Measurements from ENCODE around the gene TAOK1.

Gene TAOK1

GRCh38 chr17:29379084-29379991 is 10.8 kb upstream of the TAOK1 start:
- no peak for DNase-seq (ENCODE audit: low read depth in 2 of 2)

GRCh38 chr17:29383686-29384085 is 6.5 kb upstream of the TAOK1 start:
- DNase-seq (ENCODE audit: low read depth in 2 of 2), result no peak

GRCh38 chr17:29384901-29385300 is 5.3 kb upstream of the TAOK1 start:
- DNase-seq (ENCODE audit: low read depth in 2 of 2), result no peak

DNA sequence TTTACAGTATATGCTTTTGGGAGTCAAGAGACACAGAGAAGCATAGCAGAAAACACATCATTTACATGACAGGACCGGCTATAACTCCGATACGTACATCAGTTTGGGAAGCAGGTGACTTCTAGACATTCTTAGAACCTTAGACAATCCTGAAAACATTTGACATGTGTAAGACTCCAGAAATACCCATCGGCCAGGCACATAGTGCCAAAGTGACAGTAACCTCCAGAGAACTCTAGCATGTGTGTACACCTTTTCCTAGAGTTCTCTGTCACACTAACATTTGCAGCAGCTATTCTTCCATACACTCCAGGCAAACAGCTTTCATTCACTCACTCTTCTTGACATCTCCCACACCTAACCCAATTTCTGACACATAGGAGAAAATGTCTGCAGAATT is 3.4 kb upstream of the TAOK1 start:
- no peak for DNase-seq (ENCODE audit: low read depth in 2 of 2)

GRCh38 chr17:29388937-29389336 is 1.2 kb upstream of the TAOK1 start:
- DNase-seq (ENCODE audit: low read depth in 2 of 2), result no peak

DNA sequence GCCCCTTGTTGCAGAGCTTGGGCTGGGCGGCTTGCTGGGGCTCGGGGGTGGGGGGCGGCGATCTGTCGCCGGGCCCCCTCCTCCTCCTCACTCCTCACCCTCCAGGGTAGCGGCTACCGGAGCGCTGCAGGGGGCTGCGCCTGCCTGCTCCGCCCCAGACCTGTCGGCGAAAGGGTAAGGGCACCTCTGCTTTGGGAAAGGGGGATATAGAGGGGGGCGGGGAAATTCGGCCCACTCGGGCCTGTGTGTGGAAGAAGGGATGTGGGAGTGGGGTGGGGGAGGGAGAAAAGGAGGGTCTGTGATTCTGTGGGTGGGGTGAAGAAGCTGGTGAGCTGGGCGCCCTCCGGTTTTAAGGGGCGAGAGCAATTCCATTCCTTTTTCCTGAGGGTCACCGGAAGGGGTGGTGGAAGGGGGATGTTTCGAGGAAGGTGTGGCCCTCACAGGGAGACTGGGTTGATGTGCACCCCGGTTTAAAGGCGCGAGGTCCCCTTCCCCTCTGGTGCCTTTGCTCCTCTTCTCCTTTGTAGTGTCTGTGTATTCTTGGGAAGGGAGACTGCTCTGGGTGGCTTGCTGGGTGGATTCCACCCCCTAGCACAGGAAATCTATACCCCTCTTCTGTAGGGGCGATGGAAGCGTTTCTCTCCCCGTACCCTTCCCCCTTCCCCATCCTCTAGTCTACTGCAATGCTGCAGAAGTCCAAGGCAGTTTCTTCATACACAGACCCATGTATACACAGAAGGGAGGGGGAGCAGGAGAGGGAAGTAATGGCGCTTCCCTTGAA is 878 bp downstream of the TAOK1 start:
- no peak for DNase-seq (ENCODE audit: low read depth in 2 of 2)

DNA sequence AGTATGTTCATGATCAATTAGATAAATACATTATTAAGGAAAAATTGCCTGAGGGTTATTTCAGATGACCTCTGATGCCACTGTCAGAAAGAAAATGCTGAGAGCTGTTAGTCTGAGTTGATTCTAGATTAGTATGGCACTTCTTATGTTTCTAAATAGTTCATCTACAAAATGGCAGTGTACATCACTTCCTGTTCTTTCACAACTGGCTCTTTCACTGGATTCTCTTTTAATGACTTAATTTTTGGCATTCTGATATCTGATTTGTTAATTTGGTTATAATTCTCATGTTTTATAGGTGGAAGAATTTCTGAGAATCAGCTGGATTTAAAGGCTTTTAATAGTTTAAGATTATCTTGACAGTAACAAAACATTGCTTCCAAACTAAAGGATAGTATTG is 3.3 kb downstream of the TAOK1 start:
- no peak for DNase-seq (ENCODE audit: low read depth in 2 of 2)

DNA sequence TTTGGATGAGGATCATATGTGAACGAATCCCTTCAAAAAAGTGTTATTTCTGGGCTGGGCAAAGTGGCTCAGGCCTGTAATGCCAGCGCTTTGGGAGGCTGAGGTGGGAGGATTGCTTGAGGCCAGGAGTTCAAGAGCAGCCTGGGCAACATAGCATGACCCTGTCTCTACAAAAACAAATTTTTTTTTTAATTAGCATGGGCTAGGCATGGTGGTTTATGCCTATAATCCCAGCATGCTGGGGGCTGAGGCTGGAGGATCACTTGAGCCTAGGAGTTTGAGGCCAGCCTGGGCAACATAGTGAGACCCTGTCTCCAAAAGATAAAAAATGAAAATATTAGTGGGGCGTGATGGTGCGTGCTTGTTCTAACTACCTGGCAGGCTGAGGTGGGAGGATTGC is 4.6 kb downstream of the TAOK1 start:
- no peak for DNase-seq (ENCODE audit: low read depth in 2 of 2)

- DNase-seq (ENCODE audit: low read depth in 2 of 2), result no peak
These were observed 5.9 kb downstream of the TAOK1 start for GRCh38 chr17:29396066-29396465.

- DNase-seq (ENCODE audit: low read depth in 2 of 2), result no peak
These were observed 9.5 kb downstream of the TAOK1 start for GRCh38 chr17:29399634-29400033.

DNA sequence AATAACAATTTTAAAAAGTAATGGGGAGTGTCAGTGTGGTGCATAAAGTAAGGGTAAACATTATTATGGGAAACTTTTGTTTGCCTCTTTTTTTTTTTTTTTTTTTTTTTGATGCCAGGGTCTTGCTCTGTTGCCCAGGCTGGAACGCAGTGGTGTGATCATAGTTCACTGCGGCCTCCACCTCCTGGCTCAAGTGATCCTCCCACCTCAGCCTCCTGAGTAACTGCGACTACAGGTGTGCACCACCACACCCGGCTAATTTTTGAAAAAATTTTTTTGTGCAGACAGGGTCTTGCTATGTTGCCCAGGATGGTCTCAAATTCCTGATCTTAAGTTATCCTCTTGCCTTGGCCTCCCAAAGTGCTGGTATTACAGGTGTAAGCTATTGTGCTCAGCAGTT is 10.7 kb downstream of the TAOK1 start:
- DNase-seq (ENCODE audit: low read depth in 2 of 2), result no peak

- no peak for DNase-seq (ENCODE audit: low read depth in 2 of 2)
These were observed 11.1 kb downstream of the TAOK1 start for GRCh38 chr17:29401258-29401657.

GRCh38 chr17:29407856-29408255 is 17.7 kb downstream of the TAOK1 start:
- DNase-seq (ENCODE audit: low read depth in 2 of 2), result no peak

- no peak for DNase-seq (ENCODE audit: low read depth in 2 of 2)
These were observed 19.8 kb downstream of the TAOK1 start for GRCh38 chr17:29409963-29410362.

DNA sequence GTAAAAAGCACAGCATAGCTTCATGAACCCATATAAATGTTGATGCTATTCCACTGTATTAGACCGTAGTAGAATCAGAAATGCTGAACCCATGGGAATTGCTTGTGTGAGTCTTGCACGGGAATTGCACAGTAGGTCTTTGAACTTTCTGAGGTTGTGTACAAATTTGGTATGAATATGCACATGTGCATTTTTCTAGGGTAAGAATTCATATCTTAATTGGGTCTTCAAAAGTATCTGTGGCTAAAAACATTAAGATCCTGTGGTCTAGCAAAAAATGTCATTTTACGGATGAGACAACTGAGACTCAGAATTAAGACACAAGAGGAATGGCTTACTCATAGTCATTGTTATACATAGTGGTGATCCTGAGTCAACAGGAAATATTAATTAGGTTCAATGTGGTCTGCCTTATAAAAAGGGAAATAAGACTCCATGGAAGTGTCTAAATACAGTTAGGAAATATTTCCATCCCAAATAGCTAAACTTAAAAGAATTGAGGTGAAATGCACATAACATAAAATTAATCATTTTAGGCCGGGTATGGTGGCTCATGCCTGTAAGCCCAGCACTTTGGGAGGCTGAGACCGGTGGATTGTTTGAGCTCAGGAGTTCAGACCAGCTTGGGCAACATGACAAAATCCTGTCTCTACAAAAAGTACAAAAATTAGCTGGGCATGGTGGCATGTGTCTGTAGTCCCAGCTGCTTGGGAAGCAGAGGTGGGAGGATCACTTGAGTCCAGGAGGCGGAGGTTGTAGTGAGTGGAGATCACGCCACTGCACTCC is 22.8 kb downstream of the TAOK1 start:
- no peak for DNase-seq (ENCODE audit: low read depth in 2 of 2)

DNA sequence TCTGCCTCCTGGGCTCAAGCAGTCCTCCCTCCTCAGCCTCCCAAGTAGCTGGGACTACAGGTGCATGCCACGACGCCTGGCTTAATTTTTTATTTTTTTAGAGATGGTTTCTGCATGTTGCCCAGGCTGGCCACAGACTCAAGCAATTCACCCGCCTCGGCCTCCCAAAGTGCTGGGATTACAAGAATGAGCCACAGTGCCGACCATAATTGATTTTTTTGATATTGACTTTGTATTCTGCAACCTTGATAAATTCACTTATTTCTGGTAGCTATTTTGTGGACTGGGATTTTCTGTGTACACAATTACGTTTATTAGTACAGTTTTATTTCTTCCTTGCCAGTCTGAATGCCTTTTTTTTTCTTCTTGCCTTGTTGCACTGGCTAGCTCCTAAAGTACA is 30.0 kb downstream of the TAOK1 start:
- DNase-seq (ENCODE audit: low read depth in 2 of 2), result no peak

DNA sequence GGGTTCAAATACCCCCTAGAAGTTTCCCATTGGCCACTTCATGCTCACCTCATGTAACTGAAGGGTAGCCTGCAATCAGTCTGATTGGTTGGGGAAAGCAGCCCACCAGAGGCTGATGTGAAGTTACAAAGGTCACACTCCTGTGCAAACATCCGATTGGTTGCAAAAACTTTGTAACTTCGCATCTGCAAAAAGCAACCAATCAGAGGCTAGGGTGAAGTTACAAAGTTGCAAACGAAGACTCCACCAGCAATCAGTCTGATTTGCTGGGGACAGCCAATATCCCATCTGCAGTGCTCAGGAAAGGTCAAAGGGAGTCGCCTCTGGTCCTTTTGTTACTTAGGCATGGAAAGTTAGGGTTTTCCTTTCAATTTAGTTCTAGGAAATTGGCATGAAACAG is 40.1 kb downstream of the TAOK1 start:
- no peak for DNase-seq (ENCODE audit: low read depth in 2 of 2)

DNA sequence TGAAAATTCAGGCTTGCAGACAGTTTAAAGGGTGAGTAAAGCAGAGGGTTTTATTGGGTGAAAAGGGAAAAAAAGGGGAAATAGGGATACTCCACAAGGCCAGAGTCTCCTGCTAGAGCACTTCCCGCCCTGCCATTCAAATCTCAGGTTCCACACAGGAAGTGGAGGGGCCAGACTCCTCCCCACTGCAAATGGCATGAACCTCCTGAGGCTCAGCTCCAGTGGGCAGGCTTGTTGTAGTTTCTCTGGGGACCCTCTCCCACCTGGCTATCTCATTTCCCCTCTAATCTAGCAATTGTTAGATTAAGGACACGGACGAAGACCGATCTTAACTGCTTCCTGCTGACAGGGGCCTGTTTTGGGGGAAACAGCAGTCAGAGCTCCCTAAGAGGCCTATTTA is 43.4 kb downstream of the TAOK1 start:
- no peak for DNase-seq (ENCODE audit: low read depth in 2 of 2)

DNA sequence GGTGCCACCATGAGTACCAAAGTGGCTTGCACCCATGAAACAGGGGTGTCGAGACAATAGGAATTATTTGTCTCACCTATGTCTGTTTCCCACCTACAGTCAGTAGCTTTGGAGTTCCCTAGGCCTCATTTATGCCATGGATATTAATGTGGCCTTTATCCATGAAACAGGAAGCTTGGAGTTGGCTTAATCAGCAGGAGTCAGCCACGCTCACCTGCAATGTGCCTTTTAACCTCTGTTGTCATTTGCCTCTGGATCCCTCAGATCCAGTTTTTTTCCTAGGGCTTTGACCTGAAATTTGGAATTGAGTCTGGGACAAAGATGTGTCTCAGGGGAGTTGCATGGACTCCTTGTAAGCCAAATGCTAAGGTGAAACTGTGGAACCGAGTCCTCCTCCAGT is 44.4 kb downstream of the TAOK1 start:
- DNase-seq (ENCODE audit: low read depth in 2 of 2), result no peak

DNA sequence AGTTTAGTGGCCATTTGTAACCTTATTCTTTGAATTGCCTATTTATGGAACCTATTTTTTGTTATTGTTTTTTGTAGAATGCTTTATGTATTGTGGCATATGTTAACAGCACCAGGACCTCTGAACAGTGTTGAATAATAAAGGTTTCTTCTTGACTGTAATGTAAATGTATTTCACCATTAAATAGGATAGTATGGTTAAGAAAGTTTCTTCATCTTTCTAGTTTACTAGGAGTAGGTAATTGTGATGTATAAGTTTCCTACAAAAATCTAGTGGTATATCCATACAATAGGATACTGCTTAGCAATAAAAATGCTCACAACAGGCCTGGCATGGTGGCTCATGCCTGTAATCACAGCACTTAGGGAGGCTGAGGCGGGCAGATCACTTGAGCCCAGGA is 52.3 kb downstream of the TAOK1 start:
- DNase-seq (ENCODE audit: low read depth in 2 of 2), result no peak

GRCh38 chr17:29443041-29443739 is 53.0 kb downstream of the TAOK1 start:
- DNase-seq (ENCODE audit: low read depth in 2 of 2), result no peak

GRCh38 chr17:29444589-29444988 is 54.4 kb downstream of the TAOK1 start:
- DNase-seq (ENCODE audit: low read depth in 2 of 2), result no peak

Measured in activated CD4-positive, alpha-beta T cell treated with anti-CD3 and anti-CD28 coated beads for 24 hours (primary cell).